G401 (cell line): ENCODE measurements around the gene USP25. TPM values are rescaled to one million over a fixed set of nuclear protein-coding genes. Genes with fewer than 3 reads are reported as not detected.

Source experiments
- DNase-seq: peaks from one replicate; pipeline ENCODE4 v3.0.0-alpha.2; 2015; ENCODE audit warnings: low spot score
- in situ Hi-C: cut with HindIII; loops from 2 replicates; pipeline ENCODE4 v1.10.0; 2016; ENCODE audit warnings: low sequenced_read_pairs, mixed read lengths
- total RNA-seq: library from RNA; depleted of rRNA; stranded (reverse); fragments of >200 nt; shearing (Covaris generic); gene quantifications from 2 replicates; pipeline ENCODE4 v1.2.3, GENCODE V29; 2014; rRNA removed

Gene USP25, protein sequence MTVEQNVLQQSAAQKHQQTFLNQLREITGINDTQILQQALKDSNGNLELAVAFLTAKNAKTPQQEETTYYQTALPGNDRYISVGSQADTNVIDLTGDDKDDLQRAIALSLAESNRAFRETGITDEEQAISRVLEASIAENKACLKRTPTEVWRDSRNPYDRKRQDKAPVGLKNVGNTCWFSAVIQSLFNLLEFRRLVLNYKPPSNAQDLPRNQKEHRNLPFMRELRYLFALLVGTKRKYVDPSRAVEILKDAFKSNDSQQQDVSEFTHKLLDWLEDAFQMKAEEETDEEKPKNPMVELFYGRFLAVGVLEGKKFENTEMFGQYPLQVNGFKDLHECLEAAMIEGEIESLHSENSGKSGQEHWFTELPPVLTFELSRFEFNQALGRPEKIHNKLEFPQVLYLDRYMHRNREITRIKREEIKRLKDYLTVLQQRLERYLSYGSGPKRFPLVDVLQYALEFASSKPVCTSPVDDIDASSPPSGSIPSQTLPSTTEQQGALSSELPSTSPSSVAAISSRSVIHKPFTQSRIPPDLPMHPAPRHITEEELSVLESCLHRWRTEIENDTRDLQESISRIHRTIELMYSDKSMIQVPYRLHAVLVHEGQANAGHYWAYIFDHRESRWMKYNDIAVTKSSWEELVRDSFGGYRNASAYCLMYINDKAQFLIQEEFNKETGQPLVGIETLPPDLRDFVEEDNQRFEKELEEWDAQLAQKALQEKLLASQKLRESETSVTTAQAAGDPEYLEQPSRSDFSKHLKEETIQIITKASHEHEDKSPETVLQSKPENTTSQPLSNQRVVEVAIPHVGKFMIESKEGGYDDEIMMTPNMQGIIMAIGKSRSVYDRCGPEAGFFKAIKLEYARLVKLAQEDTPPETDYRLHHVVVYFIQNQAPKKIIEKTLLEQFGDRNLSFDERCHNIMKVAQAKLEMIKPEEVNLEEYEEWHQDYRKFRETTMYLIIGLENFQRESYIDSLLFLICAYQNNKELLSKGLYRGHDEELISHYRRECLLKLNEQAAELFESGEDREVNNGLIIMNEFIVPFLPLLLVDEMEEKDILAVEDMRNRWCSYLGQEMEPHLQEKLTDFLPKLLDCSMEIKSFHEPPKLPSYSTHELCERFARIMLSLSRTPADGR
- total RNA-seq: 27.5 and 32.1 TPM in 2 replicates

DNA sequence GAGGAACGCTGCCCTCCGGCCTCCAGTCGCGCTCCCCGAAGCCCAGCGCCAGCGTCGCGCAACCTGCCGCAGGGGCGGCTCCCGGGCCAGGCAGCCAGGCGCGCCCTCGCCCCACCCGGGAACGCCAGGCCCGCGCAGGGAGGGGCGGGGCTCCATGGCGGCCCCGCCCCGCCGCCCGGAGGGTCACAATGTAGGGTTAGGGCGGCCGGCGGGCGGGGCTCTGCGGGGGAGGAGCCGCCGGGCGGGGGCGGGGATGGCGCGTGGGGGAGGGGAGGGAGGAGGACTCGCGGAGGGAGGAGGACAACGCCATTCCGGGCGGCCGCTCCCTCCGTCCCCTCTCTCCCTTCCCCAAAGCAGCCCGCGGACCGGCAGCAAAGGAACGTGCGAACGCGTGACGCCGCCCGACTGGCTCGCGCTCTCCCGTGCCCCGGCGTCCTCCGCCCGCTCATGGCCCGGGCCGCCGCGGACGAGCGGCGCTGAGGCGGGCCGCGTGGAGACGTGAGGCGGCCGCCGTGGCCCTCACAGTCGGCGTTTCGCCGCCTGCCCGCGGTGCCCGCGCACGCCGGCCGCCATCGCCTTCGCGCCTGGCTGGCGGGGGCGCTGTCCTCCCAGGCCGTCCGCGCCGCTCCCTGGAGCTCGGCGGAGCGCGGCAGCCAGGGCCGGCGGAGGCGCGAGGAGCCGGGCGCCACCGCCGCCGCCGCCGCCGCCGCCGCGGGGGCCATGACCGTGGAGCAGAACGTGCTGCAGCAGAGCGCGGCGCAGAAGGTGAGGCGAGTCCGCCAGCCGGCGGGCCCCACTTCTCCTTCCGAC, at the start of gene USP25:
Gene USP25, plus strand, starts transcription at position 309 of the 810 bp plus-strand sequence. Its CDS starts 412 bp downstream, at position 721.
- DNase-seq: peak; percentile 83
- in situ Hi-C loops: no loop called here

DNA sequence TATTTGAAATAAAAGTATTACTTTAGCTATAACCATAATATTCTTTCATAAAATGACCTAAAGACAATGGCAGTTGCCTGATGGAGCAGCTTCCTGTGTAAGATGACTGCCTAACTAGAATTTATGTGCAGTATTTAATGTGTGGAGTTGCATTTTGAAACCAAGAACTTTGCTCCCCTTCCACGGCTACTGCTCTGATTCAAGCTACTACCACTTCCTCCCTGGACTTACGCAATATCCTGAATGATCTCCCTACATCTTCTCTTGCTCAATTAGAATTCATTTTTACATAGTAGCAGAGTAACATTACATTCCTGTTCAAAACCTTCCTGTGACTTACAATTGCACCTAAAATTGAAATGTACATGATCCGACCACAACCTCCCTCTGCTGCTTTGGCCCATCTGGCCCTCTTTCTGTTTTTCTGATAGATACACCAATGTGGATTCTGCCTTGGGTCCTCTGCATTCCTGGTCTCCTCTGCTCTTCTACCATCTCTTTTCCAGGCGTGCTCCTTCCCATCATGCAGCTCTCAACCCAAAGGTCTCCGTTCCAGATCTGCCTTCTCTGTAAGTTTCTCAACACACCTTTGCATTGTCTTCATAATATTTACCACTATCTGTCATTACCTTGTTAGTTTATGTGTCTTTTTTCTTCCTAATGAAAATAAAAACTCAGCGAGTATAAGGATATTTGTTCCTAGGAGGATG, 47.4 kb upstream of the USP25 start:
- no peak for DNase-seq
- in situ Hi-C loops: no loop called here

DNA sequence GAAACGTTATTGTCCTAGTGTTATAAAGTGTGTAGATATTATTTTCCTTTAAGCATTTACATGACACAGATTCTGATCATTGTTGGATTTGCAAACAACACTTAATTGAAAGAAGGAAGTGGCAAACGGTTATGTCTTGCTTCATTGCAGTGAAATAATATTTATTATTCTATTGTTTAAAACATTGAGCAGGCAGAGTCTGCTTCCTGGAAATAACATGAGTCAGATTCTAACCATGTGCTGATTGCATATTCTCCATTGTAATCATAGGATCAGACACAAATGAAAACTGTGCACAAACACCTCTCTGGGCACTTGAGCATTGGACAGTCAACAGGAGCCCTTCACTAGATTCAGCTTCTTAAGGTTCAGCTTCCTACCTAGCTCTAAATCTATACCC, 46.8 kb upstream of the USP25 start:
- in situ Hi-C loops: no loop called here
- no peak for DNase-seq

DNA sequence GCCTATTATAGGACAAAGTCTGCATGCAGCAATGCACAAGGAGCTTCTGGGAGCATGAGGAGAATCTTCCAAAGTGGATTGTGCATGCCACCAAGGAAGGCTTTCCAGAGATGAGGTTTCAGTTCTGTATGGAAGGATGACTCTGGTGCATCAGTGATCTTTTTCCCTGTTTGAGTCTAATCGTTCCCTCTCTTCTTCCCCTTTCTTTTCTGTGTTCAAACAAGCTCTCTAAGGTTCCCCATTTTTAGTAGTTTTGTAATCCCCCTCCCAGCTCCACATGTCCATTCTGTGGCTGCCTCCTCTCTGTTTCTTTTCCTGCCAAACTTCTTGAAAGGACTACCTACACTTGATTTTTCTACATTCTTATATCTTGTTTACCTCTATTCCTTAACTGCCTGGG, 43.3 kb upstream of the USP25 start:
- in situ Hi-C loops: no loop called here
- no peak for DNase-seq

DNA sequence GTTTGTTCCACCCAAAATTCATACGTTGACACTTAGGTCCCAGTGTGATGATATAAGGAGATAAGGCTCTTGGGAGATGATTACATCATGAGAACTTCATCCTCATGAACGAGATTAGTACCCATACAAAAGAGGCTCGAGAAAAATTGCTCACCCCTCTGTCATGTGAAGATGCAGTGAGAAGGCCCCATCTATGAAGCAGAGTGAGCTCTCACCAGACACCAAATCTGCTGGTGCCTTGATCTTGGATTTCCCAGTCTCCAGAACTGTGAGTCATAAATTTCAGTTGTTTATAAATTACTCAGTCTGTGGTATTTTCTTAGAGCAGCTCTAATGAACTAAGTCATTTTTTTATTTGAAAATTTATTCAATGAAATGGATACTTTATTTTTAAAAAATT, 42.6 kb upstream of the USP25 start:
- no peak for DNase-seq
- in situ Hi-C loops: no loop called here

DNA sequence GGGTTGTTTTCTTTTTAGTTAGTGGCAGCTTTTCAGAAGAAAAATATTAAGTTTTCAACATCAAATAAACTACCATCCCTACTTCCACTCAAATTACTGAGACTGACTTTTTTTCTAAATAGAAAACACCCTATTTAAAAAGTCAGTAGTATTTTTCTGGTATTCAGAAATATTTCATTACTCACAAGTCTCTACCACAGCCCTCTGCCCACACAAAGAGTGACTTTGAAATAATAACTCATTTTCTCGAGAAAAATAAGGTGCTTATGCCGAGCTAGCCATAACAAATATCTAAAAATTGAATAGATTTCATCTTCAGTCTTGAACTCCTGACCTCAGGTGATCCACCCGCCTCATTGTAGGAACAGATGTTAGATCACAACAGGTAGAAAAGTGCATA, 41.8 kb upstream of the USP25 start:
- in situ Hi-C loops: no loop called here
- no peak for DNase-seq

DNA sequence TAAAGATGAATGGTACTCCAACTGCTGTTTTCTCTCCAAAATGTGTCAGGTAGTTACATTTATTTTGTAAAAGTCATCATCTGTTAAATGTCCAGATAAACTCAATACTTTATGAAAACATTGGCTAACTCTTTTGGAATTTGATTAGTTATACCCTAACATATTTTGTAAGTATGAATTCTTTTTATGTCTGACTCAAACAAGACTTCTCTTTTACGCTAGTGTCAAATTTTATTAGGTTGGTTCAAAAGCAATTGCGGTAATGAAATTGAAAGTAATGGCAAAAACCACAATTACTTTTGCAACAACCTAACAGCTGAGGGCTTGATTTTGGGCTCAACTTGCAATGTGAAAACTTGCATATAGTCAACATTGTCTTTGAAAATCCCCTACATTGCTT, 41.0 kb upstream of the USP25 start:
- in situ Hi-C loops: no loop called here

DNA sequence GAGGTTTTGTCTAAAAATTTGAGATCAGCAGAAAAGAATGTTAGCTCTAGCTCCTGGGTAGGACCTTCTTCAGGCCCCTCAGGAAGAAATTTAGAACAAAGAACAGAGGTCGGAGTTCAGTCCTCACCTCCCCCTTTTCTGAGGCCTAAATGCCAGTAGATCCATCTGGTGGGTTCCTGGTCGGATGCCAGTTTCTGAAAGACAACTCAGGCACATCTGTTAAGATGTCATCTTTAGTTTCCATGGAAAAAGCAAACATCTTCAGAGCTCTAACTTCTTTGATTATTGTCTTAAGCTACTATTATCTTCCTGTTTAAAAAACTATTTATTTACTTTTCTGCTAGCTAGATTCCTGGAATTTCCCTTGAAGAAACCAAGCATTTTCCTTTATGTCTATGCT, 37.1 kb upstream of the USP25 start:
- no peak for DNase-seq
- in situ Hi-C loops: no loop called here

More for the DNA sequence above, 41.0 kb upstream of the USP25 start:
- DNase-seq: no peak

DNA sequence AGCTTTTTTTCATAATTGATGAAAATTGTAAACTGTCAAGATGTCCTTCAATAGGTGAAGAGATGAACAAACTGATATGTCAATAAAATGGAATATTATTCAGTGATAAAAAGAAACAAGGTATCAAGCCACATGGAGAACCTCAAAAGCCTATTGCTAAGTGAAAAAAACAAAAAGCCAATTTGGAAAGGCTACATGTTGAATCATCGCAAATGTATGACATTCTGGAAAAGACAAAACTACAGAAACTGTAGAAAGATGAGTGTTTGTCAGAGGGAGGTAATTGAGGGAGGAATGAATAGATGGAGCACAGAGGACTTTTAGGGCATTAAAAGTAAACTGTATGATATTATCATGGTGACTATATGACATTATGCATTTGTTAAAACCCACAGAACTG, 34.5 kb upstream of the USP25 start:
- in situ Hi-C loops: no loop called here
- DNase-seq: no peak

DNA sequence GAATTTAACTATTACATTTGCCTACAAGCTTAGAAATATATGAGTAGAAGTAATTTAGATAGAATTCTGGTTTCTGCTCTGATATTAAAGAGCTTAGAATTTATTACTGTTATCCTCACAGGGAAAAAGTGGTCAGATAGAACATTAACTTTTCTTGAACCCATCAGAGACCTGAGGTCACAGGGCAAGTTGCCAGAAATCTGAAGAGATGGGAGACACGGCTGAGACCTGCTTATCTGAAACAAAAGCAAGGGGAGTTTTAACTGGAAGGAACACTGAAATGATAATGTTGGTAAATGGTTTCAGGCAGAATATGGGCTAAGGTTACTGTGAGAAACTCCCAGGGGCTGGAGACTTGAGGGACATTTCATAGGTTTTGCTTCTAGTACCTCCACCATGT, 28.0 kb upstream of the USP25 start:
- in situ Hi-C loops: no loop called here
- no peak for DNase-seq

DNA sequence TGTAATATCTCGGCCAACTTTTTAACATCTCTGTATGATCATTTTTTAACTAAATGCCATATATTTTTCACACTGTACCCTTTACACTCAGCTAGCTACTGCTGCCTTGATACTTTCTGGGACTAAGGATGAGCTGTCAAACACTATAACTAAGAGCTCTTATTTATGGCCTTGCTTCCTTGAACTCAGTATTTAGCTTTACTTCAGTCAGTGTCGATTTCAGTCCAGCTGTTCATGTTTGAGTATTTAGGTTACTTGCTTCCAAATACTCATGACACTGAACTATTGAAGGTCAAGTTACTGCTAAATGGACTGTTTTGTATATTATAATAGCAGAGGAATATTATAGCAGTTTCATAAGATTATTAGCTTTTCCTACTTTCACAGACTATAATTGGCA, 25.9 kb upstream of the USP25 start:
- in situ Hi-C loops: no loop called here
- DNase-seq: no peak

DNA sequence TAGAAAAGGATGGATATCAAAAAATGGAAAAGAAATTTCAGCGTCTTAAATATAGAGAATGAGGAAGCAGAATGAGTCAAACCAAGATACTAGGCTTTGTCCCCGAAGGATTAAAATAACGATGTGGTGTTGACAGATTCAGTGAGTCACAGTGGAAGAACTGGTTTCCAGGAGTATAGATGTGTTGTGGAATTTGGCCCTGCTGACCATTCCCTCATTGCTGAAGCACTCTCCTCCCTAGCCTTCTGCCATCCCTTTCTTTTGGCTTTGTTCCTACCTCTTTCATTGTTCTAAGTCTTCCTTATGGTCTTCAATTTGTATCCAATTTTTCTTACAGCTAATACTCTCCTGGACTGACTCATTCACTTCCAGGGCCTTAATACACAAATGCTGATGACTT, 23.1 kb upstream of the USP25 start:
- in situ Hi-C loops: no loop called here
- no peak for DNase-seq

DNA sequence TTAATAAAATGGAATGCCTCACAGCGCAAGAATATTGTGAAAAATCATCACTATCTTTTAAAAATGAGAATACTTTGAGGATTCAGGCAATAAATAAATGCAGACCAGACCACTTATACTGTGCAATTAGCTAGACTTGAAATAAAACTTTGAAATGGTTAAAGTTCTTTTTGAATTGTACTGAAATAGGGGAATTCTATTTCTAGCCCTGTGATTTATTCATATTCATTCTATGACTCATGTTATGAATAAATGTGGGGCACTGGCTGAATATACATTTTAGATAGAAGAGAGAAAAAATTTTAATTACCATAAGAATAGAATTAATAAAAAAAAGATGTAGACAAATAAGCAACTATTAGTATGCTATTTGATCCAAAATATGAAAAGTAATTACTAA, 16.4 kb upstream of the USP25 start:
- no peak for DNase-seq
- in situ Hi-C loops: no loop called here

DNA sequence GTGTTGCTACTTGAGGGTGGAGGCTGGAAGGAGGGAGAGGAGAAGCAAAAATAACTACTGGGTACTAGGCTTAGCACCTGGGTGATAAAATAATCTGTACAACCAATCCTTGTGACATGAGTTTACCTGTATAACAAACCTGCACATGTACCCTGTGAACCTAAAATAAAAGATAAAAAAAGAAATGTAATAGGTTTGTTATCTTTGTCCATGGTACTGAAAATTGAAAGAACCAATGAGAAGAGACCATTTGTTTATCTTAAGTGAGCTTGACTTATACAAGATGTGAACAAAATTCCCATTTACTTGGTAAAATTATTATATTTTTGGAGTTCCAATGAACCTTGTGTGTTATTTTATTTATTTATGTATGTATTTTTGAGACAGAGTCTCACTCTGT, 11.1 kb upstream of the USP25 start:
- in situ Hi-C loops: no loop called here
- DNase-seq: no peak

DNA sequence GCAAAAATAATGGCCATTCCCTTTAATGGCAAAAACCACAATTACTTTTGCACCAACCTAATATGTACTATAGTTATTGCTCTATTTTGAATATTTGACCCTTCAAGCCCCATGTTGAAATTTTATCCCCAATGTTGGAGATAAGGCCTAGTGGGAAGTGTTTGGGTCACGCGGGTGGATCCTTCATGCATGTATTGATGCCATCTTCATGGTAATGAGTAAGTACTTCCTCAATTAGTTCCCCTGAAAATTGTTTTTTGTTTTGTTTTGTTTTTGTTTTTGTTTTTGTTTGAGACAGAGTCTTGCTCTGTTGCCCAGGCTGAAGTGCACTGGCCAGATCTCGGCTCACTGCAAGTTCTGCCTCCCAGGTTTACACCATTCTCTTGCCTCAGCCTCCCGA, 9.8 kb upstream of the USP25 start:
- in situ Hi-C loops: no loop called here
- no peak for DNase-seq

DNA sequence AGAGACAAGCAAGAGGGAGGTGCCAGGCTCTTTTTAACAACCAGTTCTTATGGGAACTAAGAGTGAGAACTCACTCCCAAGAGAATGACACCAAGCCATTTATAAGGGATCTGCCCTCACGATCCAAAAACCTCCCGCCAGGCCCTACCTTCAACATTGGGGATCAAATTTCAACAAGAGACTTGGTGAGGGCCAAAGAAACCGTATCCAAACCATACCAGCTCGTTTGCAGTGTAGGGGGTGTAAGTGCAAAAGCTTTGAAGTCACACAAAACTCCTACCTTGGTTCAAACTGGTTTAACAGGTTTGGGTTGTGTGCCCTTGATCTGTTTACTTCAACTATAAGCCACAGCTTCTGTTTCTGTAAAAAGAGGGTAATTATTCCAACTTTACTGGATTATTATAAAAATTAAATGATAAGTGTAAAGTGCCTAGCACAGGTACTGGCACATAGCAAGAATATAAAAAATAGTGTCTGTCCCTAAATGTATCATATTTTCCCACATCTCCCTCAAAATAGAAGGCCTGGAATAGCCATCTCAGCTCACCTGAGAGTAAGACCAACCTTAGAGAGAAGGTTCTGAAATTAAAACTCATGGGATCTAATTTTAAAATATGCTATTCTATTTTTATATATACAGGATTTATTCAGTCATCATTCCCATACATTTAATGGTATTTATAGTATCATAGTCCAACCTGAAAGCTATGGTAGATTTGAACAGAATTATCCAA, 7.0 kb upstream of the USP25 start:
- in situ Hi-C loops: no loop called here

DNA sequence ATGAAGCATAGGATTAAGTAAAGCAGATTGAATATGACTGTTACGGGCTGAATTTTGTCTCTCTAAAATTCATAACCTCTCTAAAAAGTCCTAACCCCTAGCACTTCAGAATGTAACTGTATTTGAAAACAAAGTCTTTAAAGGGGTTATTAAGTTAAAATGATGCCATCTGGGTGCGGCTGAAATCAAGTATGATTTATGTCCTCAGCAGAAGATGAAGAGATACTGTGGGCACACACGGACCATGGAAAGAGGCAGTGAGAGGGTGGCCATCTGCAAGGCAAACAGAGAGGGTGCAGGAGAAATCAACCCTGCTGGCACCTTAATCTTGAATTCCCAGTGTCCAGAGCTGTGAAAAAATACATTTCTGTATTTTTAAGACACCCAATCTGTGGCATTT, 3.8 kb upstream of the USP25 start:
- in situ Hi-C loops: no loop called here
- no peak for DNase-seq

More for the DNA sequence above, 7.0 kb upstream of the USP25 start:
- no peak for DNase-seq

DNA sequence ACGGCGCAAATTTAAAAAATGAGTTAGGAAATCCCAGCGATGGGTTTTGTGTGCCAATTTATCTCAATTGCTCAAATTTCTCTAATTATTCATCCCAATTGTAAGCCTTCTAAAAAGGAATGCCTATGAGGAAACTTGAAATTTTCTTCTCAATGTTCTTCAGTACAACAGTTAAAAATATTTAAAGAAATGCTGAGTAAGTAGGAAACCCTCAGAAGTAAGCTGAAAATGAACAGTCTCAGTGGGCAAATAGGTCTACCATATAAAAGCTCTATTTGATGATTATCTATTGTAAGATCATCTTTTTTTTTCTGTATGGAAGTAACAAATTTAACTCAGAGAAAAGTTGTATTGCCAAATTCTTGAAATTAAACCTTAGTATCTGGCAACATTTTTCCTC, 1.7 kb upstream of the USP25 start:
- no peak for DNase-seq
- in situ Hi-C loops: no loop called here
